ENCODE measurements around the gene CAMKK2. TPM values are rescaled to one million over a fixed set of nuclear protein-coding genes. Genes with fewer than 3 reads are reported as not detected.

CAMKK2 gene
- total RNA-seq, 1 experiment from 2014 or later, result 26.7 TPM

DNA sequence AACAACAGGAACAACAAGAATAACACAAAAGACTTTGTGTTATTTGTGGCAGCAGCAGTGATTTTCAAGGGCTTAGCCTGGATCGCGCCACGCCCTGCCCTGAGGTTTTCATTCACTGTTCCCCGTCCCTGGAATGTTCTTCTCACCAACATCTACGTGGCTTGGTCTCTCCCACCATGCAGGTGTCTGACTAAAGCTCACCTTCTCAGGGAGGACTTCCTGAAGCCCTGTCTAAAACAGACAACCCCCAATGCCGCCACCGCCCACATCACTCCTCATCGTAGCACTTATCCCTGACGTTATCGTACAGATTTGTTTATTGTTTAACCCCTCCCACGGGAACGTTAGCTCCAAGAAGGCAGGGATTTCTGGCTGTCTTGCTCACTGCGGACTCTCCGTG, 46.1 kb downstream of the CAMKK2 start:
- Histone ChIP-seq H3K4me2 (no peak overlapping the region), H3K9me3 (ENCODE audit: insufficient read depth, low read depth) (no peaks in the 10 kb centered on the region), H3K4me1 (replicated peaks; ENCODE audit: insufficient read depth) (no peaks in the 10 kb centered on the region), H3K79me2 (ENCODE audit: low read depth) (no peaks in the 10 kb centered on the region), H3K4me3 (no peak overlapping the region), H3K27ac (no peak overlapping the region), H3F3A (ENCODE audit: insufficient read depth, low read depth) (no peaks in the 10 kb centered on the region), H3K9me2 (ENCODE audit: insufficient read depth) (no peaks in the 10 kb centered on the region), H3K27me3 (ENCODE audit: insufficient read depth, low read depth) (no peaks in the 10 kb centered on the region), H3K36me3 (ENCODE audit: low read depth) (0 out of 2 replicates have a peak, but pooled peaks cover 3% of the 10 kb centered on the region), H4K20me1 (ENCODE audit: insufficient read depth) (no peaks in the 10 kb centered on the region), H2AFZ (no peak overlapping the region)
- BruUV-seq (replicated peaks), result no TSS peak
- peak in 1 of 2 experiments; percentile 47 for DNase-seq
- no peak for TF ChIP-seq EZH2 (IDR thresholded peaks at IDR 0.05; ENCODE audit: low read depth)
- TF ChIP-seq, protein P1, sequence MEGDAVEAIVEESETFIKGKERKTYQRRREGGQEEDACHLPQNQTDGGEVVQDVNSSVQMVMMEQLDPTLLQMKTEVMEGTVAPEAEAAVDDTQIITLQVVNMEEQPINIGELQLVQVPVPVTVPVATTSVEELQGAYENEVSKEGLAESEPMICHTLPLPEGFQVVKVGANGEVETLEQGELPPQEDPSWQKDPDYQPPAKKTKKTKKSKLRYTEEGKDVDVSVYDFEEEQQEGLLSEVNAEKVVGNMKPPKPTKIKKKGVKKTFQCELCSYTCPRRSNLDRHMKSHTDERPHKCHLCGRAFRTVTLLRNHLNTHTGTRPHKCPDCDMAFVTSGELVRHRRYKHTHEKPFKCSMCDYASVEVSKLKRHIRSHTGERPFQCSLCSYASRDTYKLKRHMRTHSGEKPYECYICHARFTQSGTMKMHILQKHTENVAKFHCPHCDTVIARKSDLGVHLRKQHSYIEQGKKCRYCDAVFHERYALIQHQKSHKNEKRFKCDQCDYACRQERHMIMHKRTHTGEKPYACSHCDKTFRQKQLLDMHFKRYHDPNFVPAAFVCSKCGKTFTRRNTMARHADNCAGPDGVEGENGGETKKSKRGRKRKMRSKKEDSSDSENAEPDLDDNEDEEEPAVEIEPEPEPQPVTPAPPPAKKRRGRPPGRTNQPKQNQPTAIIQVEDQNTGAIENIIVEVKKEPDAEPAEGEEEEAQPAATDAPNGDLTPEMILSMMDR (conservative IDR thresholded peaks at IDR 0.05), result no peak
- CTCF ChIA-PET, result no interaction called here
- POLR2A ChIA-PET (ENCODE audit: unreplicated experiment), result interaction anchor here (0.6 kb wide), 1 partner anchor 728 kb away, joined by 7 read pairs; no protein-coding TSS in a partner anchor
- intact Hi-C loops (cut with micrococcal nuclease; ENCODE audit: unreplicated experiment), result no loop called here

DNA sequence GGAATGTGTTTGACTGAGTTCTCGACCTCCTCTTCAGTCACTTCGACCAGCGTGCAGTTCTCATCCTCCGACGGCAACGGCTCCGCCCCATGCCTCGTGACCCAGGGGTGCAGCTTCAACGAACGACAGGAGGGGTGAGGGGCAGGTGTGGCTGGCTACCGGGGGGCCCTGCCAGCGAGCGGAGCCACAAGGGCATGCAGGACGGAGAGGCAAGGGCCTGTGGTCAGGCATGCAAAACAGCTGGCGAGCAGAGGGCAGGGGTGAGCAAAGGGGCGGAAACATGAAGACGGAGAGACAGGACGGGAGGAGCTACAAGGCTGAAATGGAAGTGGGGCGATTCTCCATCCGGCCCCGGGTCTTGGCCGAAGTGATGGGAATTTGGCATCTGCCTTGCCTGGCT, 47.9 kb downstream of the CAMKK2 start:
- no peak for DNase-seq
- Histone ChIP-seq H3K79me2 (ENCODE audit: low read depth) (no peaks in the 10 kb centered on the region), H3K4me1 (replicated peaks; ENCODE audit: insufficient read depth) (no peaks in the 10 kb centered on the region), H3K4me2 (no peak overlapping the region), H3K9me2 (ENCODE audit: insufficient read depth) (no peaks in the 10 kb centered on the region), H3K27me3 (ENCODE audit: insufficient read depth, low read depth) (no peaks in the 10 kb centered on the region), H3K4me3 (no peak overlapping the region), H3F3A (ENCODE audit: insufficient read depth, low read depth) (no peaks in the 10 kb centered on the region), H3K36me3 (ENCODE audit: low read depth) (no peaks in the 10 kb centered on the region), H2AFZ (no peak overlapping the region), H3K27ac (no peak overlapping the region), H4K20me1 (ENCODE audit: insufficient read depth) (no peaks in the 10 kb centered on the region), H3K9me3 (ENCODE audit: insufficient read depth, low read depth) (no peaks in the 10 kb centered on the region)
- TF ChIP-seq, protein P1 (conservative IDR thresholded peaks at IDR 0.05), result no peak
- intact Hi-C loops (cut with micrococcal nuclease; ENCODE audit: unreplicated experiment), result no loop called here
- POLR2A ChIA-PET (ENCODE audit: unreplicated experiment), result no interaction called here
- BruUV-seq (replicated peaks), result no TSS peak
- CTCF ChIA-PET, result no interaction called here

DNA sequence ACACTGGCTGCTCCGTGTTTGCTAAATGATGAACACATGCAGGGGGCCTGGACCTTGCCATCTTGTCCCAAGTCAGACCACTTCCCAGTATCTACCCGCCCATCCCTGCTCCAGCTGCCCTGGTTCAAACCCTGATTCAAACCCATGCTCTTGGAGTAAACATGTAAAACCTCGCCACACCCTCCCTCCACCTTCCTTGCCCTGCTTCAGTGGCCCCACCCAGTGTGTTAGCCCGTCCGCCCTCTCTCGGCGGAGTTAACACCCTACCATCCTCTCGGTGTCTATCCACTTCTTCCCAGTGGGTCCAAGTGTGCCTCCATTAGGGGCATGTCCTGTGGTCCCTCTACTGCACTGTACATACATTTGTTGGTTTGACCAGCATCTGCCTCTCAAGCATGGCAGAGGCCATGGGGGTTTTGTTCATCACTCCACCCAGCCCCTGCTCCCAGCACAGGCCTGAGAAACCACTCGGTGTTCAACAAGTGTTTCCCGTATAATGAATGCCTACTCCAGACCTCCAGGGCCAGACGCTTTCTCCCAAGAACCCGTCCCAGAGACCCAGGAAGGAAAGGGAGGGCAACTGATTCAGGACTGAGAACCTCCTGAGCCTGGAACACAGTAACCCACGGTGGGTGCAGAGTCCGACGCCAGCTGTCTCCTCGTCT, 49.5 kb downstream of the CAMKK2 start:
- ChIA-PET CTCF (no interaction called here), POLR2A (ENCODE audit: unreplicated experiment) (no interaction called here)
- Histone ChIP-seq H3K4me1 (replicated peaks; ENCODE audit: insufficient read depth) (no peaks in the 10 kb centered on the region), H3K4me3 (no peak overlapping the region), H3K27ac (no peak overlapping the region), H2AFZ (no peak overlapping the region), H3K9me2 (ENCODE audit: insufficient read depth) (no peaks in the 10 kb centered on the region), H3K79me2 (ENCODE audit: low read depth) (no peaks in the 10 kb centered on the region), H3K36me3 (ENCODE audit: low read depth) (no peaks in the 10 kb centered on the region), H3F3A (ENCODE audit: insufficient read depth, low read depth) (no peaks in the 10 kb centered on the region), H3K4me2 (no peak overlapping the region), H3K9me3 (ENCODE audit: insufficient read depth, low read depth) (no peaks in the 10 kb centered on the region), H4K20me1 (ENCODE audit: insufficient read depth) (no peaks in the 10 kb centered on the region), H3K27me3 (ENCODE audit: insufficient read depth, low read depth) (no peaks in the 10 kb centered on the region)
- BruUV-seq (replicated peaks), result no TSS peak
- TF ChIP-seq, protein P1 (conservative IDR thresholded peaks at IDR 0.05), result no peak
- no peak for TF ChIP-seq EZH2 (IDR thresholded peaks at IDR 0.05; ENCODE audit: low read depth)
- intact Hi-C loops (cut with micrococcal nuclease; ENCODE audit: unreplicated experiment), result no loop called here
- DNase-seq, result no peak

Data from PC-9 (cell line).